ENCODE measurements around the gene RTP5. TPM values are rescaled to one million over a fixed set of nuclear protein-coding genes. Genes with fewer than 3 reads are reported as not detected.

Gene RTP5
- total RNA-seq, 2 donors from 2014 or later, result 0.63 TPM; not detected in 1

DNA sequence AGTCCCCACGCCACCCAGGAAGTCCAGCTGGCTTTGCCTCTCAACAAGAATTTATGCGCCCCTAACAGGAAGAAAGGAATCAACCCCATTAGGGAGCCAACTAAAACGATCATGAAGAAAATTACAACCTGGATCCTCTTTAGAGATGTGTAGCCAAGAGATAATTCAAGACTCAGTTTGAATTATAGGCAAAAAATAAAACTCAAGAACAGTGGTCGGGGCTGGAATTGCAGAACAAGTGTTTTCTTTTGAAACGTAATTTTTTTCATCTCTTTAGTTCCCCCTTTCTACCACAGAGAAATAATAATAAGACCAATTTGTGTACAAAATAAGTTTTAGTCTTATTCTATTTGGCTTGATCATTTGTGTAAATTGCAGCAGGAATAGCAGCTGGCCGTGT is 33.2 kb upstream of the RTP5 start:
- H3K36me3 ChIP-seq, result no peaks in the 10 kb centered on the region

DNA sequence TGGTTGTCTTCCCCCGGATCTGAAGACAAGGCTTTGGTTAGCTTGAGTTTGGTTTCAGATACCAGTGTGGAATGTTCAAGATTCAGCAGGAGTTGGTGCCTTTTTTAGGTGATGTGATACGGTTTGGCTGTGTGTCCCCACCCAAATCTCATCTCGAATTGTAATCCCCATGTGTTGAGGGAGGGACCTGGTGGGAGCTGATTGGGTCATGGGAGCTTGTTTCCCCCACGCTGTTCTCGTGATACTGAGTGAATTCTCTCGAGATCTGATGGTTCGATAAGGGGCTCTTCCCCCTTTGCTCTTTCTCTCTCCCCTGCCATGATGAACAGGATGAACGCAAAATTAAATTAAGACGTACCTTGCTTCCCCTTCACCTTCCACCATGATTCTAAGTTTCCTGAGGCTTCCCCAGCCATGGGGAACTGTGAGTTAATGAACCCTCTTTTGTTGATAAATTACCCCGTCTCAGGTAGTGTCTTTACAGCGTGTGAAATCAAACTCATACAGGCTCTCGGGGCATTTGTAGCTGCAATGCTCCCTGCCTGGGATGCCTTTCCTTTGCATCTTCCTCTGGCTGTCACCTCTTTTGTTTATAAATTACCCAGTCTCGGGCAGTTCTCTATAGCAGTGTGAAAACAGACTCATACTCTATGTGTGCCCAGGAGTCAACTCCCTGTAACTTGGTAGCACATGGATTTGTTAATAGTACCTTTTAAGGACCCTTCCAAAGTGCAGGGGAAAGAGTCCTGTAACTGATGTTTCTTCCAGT is 32.1 kb upstream of the RTP5 start:
- H3K27me3 ChIP-seq (replicated peaks; ENCODE audit: insufficient read depth), result no peaks in the 10 kb centered on the region
- H3K27ac ChIP-seq, result no peak overlapping the region
- ATAC-seq (ENCODE audit: insufficient number of reproducible peaks, low FRiP score, low read depth), result no peak
- H3K4me3 ChIP-seq, result no peak overlapping the region
- H3K36me3 ChIP-seq, result no peaks in the 10 kb centered on the region
- DNase-seq (ENCODE audit: low spot score), result no peak
- no peaks in the 10 kb centered on the region for H3K9me3 ChIP-seq
- TF ChIP-seq, protein P1, sequence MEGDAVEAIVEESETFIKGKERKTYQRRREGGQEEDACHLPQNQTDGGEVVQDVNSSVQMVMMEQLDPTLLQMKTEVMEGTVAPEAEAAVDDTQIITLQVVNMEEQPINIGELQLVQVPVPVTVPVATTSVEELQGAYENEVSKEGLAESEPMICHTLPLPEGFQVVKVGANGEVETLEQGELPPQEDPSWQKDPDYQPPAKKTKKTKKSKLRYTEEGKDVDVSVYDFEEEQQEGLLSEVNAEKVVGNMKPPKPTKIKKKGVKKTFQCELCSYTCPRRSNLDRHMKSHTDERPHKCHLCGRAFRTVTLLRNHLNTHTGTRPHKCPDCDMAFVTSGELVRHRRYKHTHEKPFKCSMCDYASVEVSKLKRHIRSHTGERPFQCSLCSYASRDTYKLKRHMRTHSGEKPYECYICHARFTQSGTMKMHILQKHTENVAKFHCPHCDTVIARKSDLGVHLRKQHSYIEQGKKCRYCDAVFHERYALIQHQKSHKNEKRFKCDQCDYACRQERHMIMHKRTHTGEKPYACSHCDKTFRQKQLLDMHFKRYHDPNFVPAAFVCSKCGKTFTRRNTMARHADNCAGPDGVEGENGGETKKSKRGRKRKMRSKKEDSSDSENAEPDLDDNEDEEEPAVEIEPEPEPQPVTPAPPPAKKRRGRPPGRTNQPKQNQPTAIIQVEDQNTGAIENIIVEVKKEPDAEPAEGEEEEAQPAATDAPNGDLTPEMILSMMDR (IDR thresholded peaks at IDR 0.05), result no peak
- H3K4me1 ChIP-seq (ENCODE audit: control insufficient read depth in 1 of 2, low read depth in 2 of 2), result peaks cover 3 to 13% of the 10 kb centered on the region in 2 donors

More for the DNA sequence above, 33.2 kb upstream of the RTP5 start:
- no peak overlapping the region for H3K27ac ChIP-seq
- no peaks in the 10 kb centered on the region for H3K9me3 ChIP-seq
- TF ChIP-seq, protein P1 (IDR thresholded peaks at IDR 0.05), result peak; percentile 13
- H3K4me3 ChIP-seq, result no peak overlapping the region
- DNase-seq (ENCODE audit: low spot score) (no peak), ATAC-seq (ENCODE audit: insufficient number of reproducible peaks, low FRiP score, low read depth) (no peak)
- peaks cover 3 to 13% of the 10 kb centered on the region in 2 donors for H3K4me1 ChIP-seq (ENCODE audit: control insufficient read depth in 1 of 2, low read depth in 2 of 2)
- no peaks in the 10 kb centered on the region for H3K27me3 ChIP-seq (replicated peaks; ENCODE audit: insufficient read depth)

- no peak overlapping the region for H3K27ac ChIP-seq
These were observed 28.1 kb upstream of the RTP5 start for GRCh38 chr2:241841181-241842066.

DNA sequence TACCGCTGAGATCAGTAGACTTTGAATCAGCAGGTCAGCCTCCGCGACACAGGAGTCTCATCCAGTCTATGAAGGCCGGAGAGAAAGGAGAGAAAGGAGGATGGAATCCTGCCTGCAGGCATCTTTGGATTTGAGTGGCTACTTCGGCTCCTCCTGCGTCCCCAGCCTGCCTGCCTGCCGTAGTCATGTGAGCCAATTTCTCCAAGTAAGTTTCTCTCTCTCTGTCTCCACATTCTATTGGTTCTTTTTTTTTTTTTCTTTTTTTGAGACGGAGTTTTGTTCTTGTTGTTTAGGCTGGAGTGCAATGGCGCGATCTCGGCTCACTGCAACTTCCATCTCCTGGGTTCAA is 27.5 kb upstream of the RTP5 start:
- H3K36me3 ChIP-seq, result no peaks in the 10 kb centered on the region
- no peak overlapping the region for H3K4me3 ChIP-seq
- H3K9me3 ChIP-seq, result no peaks in the 10 kb centered on the region
- DNase-seq (ENCODE audit: low spot score) (no peak), ATAC-seq (ENCODE audit: insufficient number of reproducible peaks, low FRiP score, low read depth) (no peak)
- TF ChIP-seq, protein P1 (IDR thresholded peaks at IDR 0.05), result no peak
- H3K27me3 ChIP-seq (replicated peaks; ENCODE audit: insufficient read depth), result no peaks in the 10 kb centered on the region
- H3K27ac ChIP-seq, result no peak overlapping the region
- peaks cover 4 to 9% of the 10 kb centered on the region in 2 donors for H3K4me1 ChIP-seq (ENCODE audit: control insufficient read depth in 1 of 2, low read depth in 2 of 2)

More at GRCh38 chr2:241841181-241842066, 28.1 kb upstream of the RTP5 start:
- no peak overlapping the region for H3K4me3 ChIP-seq
- peaks cover 4 to 9% of the 10 kb centered on the region in 2 donors for H3K4me1 ChIP-seq (ENCODE audit: control insufficient read depth in 1 of 2, low read depth in 2 of 2)
- ATAC-seq (ENCODE audit: insufficient number of reproducible peaks, low FRiP score, low read depth), result no peak
- TF ChIP-seq, protein P1 (IDR thresholded peaks at IDR 0.05), result no peak
- no peaks in the 10 kb centered on the region for H3K9me3 ChIP-seq
- DNase-seq (ENCODE audit: low spot score), result no peak
- no peaks in the 10 kb centered on the region for H3K27me3 ChIP-seq (replicated peaks; ENCODE audit: insufficient read depth)
- no peaks in the 10 kb centered on the region for H3K36me3 ChIP-seq

DNA sequence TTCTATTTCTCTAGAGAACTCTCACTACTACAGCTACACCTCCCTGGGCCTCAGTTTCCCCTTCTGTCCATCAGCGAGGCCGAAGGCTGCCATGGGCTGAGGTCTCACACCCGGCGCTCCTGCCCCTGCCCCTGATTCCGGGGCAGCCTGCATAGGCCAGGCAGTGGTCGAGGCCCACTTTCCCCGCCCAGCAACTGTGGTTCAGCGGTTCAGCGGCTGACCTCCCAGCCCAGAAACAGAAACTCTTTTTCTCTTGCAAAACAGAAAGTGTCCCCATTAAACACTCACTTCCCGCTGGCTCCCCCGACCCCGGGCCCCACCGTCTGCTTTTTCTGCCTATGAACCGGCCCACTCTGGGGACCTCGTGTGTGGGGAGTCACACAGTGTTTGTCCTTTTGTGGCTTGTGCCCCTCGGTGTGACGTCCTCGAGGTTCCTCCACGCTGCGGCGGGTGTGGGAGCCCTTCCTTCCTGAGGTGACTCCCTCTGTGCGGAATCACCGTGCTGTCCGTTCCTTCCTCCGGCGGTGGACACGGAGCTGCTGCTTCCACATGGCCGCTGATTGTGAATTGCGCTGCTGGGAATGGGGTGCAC is 26.8 kb upstream of the RTP5 start:
- H3K27me3 ChIP-seq (replicated peaks; ENCODE audit: insufficient read depth), result no peaks in the 10 kb centered on the region
- peak overlapping the region; percentile 71 for H3K4me3 ChIP-seq
- peak overlapping the region; percentile 17 to 28 for H3K27ac ChIP-seq
- TF ChIP-seq, protein P1 (IDR thresholded peaks at IDR 0.05), result no peak
- no peaks in the 10 kb centered on the region for H3K9me3 ChIP-seq
- DNase-seq (ENCODE audit: low spot score) (no peak), ATAC-seq (ENCODE audit: insufficient number of reproducible peaks, low FRiP score, low read depth) (no peak)
- H3K4me1 ChIP-seq (ENCODE audit: control insufficient read depth in 1 of 2, low read depth in 2 of 2), result peaks cover 4 to 9% of the 10 kb centered on the region in 2 donors
- H3K36me3 ChIP-seq, result no peaks in the 10 kb centered on the region

Measured in thoracic aorta (tissue), 2 donors.